ENCODE data around the gene NOXA1.

The NOXA1 gene

GRCh38 chr9:137459601-137460362 is 36.6 kb downstream of the NOXA1 start:
- no peak for DNase-seq (ENCODE audit: low spot score in 2 of 2)
- in situ Hi-C loops (cut with MboI; ENCODE audit: low sequenced_read_pairs) = no loop called here
- H3K4me3 ChIP-seq = peak overlapping the region; percentile 25
- H3K9me3 ChIP-seq = peaks cover 2% of the 10 kb centered on the region; the same call in 1 of the 2 replicates
- peaks cover 29% of the 10 kb centered on the region for H3K36me3 ChIP-seq (replicated peaks)
- peaks cover 5% of the 10 kb centered on the region for H3K4me1 ChIP-seq
- no peaks in the 10 kb centered on the region for H3K27me3 ChIP-seq (ENCODE audit: low read depth)

DNA sequence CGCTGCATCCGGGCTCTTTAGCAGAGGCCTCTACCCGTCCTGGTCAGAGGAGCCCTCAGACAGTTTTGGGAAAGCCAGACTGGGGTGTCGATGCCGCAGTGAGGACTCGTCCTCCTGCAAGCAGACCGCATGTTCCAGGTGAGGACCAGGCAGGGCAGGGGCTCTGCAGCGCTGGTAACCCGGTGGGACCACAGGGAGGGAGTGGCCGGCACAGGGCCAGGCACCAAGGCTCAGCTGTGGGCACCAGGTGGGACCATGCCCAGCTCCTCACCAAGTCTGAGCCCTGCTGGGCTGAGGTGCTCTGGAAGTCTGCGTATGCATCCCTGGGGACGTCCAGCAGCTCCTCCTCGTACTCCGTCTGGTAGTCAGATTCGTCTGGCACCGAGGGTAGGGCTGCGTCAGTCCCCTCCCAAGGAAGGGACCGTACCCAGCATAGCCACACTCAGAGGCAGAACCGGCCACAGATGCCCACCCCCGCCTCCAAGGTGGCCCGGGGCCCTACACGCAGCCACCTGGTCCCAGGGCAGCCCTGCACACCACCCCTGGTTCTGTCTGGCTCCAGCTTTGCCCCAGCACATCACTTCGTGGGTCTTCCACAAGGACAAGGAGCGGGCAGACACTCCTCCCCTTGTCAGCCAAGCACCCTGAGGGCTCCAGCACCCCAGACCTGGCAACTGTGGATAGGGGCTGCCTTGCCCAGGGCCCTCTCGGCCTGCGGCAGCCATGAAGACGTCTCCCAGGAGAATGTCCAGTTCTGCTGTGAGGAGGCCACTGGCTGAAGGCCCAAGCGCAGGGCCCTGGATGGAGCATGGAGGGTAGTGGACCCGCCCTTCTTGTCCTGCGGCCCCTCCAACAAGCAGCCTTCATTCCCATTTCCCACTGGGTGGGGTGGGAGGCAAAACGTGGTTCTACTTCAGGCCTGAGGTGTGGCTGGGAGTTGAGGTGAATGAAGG is 37.4 kb downstream of the NOXA1 start:
- H3K27me3 ChIP-seq (ENCODE audit: low read depth) = no peaks in the 10 kb centered on the region
- in situ Hi-C loops (cut with MboI; ENCODE audit: low sequenced_read_pairs) = no loop called here
- H3K4me1 ChIP-seq = peaks cover 5% of the 10 kb centered on the region
- H3K4me3 ChIP-seq = no peak overlapping the region
- no peak for DNase-seq (ENCODE audit: low spot score in 2 of 2)
- peaks cover 2% of the 10 kb centered on the region; the same call in 1 of the 2 replicates for H3K9me3 ChIP-seq
- peaks cover 21% of the 10 kb centered on the region for H3K36me3 ChIP-seq (replicated peaks)

- Histone ChIP-seq H3K27me3 (ENCODE audit: low read depth) (no peaks in the 10 kb centered on the region), H3K4me1 (peaks cover 5% of the 10 kb centered on the region), H3K4me3 (no peak overlapping the region), H3K9me3 (peaks cover 2% of the 10 kb centered on the region; the same call in 1 of the 2 replicates), H3K36me3 (replicated peaks) (peaks cover 16% of the 10 kb centered on the region)
- in situ Hi-C loops (cut with MboI; ENCODE audit: low sequenced_read_pairs) = no loop called here
- DNase-seq (ENCODE audit: low spot score in 2 of 2) = no peak
Observed at GRCh38 chr9:137461316-137461662, 38.1 kb downstream of the NOXA1 start.

- DNase-seq (ENCODE audit: low spot score in 2 of 2) = peak; percentile 41 to 77
- Histone ChIP-seq H3K9me3 (peaks cover 2% of the 10 kb centered on the region; the same call in 1 of the 2 replicates), H3K4me1 (peaks cover 5% of the 10 kb centered on the region), H3K27me3 (ENCODE audit: low read depth) (no peaks in the 10 kb centered on the region), H3K36me3 (replicated peaks) (peaks cover 11% of the 10 kb centered on the region), H3K4me3 (no peak overlapping the region)
- in situ Hi-C loops (cut with MboI; ENCODE audit: low sequenced_read_pairs) = no loop called here
Observed at GRCh38 chr9:137461663-137462395, 38.6 kb downstream of the NOXA1 start.

DNA sequence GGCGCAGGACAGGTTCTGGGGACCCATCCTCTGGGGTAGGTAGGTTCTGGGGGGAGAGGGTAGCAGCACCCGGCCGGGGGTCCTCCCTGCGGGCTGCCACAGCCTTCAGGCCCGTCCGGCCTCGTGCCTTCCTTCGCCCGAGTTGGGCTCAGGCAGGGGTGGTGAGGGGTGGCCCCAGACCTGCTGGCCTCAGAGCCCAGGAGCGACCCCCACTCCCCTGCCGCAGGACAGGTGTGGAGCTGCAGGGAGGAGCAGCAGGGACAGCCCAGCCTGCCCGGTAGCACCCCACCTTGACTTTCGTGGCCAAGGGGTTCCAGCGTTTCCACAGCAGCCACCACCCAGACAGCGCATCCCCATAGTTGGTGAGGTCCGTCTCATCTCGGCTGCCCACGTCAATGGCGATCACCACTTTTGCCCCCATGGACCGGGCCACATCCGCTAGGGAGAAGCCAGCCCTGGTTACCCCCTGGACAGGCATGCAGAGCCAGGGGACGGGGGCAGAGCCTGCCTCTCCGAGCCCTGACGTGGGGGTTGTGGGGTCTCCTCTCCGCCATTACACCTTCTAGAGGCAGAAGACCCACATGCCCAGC is 39.3 kb downstream of the NOXA1 start:
- in situ Hi-C loops (cut with MboI; ENCODE audit: low sequenced_read_pairs) = no loop called here
- Histone ChIP-seq H3K9me3 (peaks cover 2% of the 10 kb centered on the region; the same call in 1 of the 2 replicates), H3K27me3 (ENCODE audit: low read depth) (no peaks in the 10 kb centered on the region), H3K36me3 (replicated peaks) (peaks cover 4% of the 10 kb centered on the region), H3K4me3 (no peak overlapping the region), H3K4me1 (peaks cover 5% of the 10 kb centered on the region)
- DNase-seq (ENCODE audit: low spot score in 2 of 2) = no peak

GRCh38 chr9:137462986-137463930 is 40.1 kb downstream of the NOXA1 start:
- H3K9me3 ChIP-seq = peaks cover 2% of the 10 kb centered on the region; the same call in 1 of the 2 replicates
- no peak overlapping the region for H3K4me3 ChIP-seq
- no peaks in the 10 kb centered on the region for H3K27me3 ChIP-seq (ENCODE audit: low read depth)
- H3K36me3 ChIP-seq (replicated peaks) = no peaks in the 10 kb centered on the region
- in situ Hi-C loops (cut with MboI; ENCODE audit: low sequenced_read_pairs) = no loop called here
- no peak for DNase-seq (ENCODE audit: low spot score in 2 of 2)
- peaks cover 5% of the 10 kb centered on the region for H3K4me1 ChIP-seq

GRCh38 chr9:137463931-137464290 is 40.7 kb downstream of the NOXA1 start:
- peaks cover 2% of the 10 kb centered on the region; the same call in 1 of the 2 replicates for H3K9me3 ChIP-seq
- H3K36me3 ChIP-seq (replicated peaks) = no peaks in the 10 kb centered on the region
- peaks cover under 1% of the 10 kb centered on the region; the same call in 1 of the 2 replicates for H3K27me3 ChIP-seq (ENCODE audit: low read depth)
- DNase-seq (ENCODE audit: low spot score in 2 of 2) = no peak
- peaks cover 5% of the 10 kb centered on the region for H3K4me1 ChIP-seq
- no peak overlapping the region for H3K4me3 ChIP-seq
- in situ Hi-C loops (cut with MboI; ENCODE audit: low sequenced_read_pairs) = no loop called here

GRCh38 chr9:137464291-137464999 is 41.3 kb downstream of the NOXA1 start:
- Histone ChIP-seq H3K27me3 (ENCODE audit: low read depth) (peaks cover 6% of the 10 kb centered on the region; the same call in 1 of the 2 replicates), H3K4me1 (peaks cover 3% of the 10 kb centered on the region), H3K4me3 (no peak overlapping the region), H3K36me3 (replicated peaks) (no peaks in the 10 kb centered on the region), H3K9me3 (peaks cover 2% of the 10 kb centered on the region; the same call in 1 of the 2 replicates)
- no peak for DNase-seq (ENCODE audit: low spot score in 2 of 2)
- in situ Hi-C loops (cut with MboI; ENCODE audit: low sequenced_read_pairs) = no loop called here

- Histone ChIP-seq H3K36me3 (replicated peaks) (no peaks in the 10 kb centered on the region), H3K9me3 (peaks cover 2% of the 10 kb centered on the region; the same call in 1 of the 2 replicates), H3K27me3 (ENCODE audit: low read depth) (peaks cover 10% of the 10 kb centered on the region; the same call in 1 of the 2 replicates), H3K4me1 (no peaks in the 10 kb centered on the region), H3K4me3 (no peak overlapping the region)
- in situ Hi-C loops (cut with MboI; ENCODE audit: low sequenced_read_pairs) = no loop called here
- DNase-seq (ENCODE audit: low spot score in 2 of 2) = no peak
Observed at GRCh38 chr9:137465000-137465719, 42.0 kb downstream of the NOXA1 start.

DNA sequence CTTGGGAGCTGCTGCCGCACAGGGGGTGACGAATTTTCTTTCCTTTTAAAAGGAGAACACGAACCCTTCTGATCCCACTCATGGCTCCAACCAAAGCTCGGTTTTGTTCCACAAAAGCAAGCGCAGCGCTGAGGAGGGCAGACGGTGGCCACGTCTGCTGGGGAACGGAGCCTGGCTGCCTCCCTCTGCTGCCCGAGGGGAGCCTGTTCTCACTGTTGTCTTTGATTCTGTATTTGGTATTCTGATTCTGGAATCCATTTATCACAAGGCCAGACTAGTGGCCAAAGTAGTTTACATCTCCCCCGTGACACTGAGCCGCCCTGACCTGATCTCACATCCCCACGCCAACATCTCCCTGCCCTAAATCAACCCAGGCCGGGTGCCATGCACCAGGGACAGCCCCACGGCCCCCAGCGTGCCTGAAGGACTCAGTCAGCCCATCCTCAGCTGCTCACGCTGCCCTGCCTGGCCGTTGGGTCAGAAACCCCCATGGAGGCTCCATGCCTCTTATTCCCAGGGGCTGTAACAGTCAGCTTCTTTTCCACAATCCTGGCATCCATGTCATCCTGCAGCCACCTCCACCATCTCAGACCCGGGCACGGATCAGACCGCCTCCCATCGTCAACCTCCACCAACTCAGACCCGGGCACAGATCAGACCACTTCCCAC is 42.7 kb downstream of the NOXA1 start:
- no peak for DNase-seq (ENCODE audit: low spot score in 2 of 2)
- Histone ChIP-seq H3K4me3 (no peak overlapping the region), H3K36me3 (replicated peaks) (no peaks in the 10 kb centered on the region), H3K4me1 (no peaks in the 10 kb centered on the region), H3K27me3 (ENCODE audit: low read depth) (peaks cover 10% of the 10 kb centered on the region; the same call in 1 of the 2 replicates), H3K9me3 (peaks cover 2% of the 10 kb centered on the region; the same call in 1 of the 2 replicates)
- in situ Hi-C loops (cut with MboI; ENCODE audit: low sequenced_read_pairs) = no loop called here

All from HAP-1 (cell line).